DMS53 treated with DMSO at 0.1 percent for 48 hours (cell line): ENCODE measurements around the gene APOL3.
"Not testable (repeated sequence)": the region's sequence is repeated elsewhere in the genome, so short reads cannot be mapped to it uniquely, and the experiment has no call there.

ENCODE experiments used
- DNase-seq: peaks from one replicate; lab custom pipeline; 2025; ENCODE audit not compliant: unreplicated experiment; lab: John Stamatoyannopoulos, UW

Gene APOL3, protein sequence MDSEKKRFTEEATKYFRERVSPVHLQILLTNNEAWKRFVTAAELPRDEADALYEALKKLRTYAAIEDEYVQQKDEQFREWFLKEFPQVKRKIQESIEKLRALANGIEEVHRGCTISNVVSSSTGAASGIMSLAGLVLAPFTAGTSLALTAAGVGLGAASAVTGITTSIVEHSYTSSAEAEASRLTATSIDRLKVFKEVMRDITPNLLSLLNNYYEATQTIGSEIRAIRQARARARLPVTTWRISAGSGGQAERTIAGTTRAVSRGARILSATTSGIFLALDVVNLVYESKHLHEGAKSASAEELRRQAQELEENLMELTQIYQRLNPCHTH

DNA sequence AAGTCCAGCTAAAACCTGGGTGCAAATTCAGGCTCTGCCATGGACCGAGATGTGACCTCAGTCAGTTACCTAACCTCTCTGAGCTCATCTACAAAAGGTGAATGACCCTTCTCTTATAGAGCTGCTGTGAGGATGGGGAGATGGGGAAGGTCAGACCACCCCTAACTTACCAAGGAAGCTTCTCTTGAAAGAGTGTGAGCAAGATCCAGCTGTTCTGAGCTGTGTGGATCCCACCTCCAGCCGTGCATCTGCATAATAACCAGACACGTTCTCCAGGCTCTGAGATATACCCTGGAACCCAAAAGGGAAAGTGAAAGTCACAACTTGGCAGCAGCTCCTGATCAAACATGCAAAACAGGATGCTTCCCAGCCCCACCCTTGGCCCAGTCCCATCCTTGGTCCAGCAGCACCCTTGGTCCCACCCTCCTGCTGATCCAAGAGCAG, at the start of gene APOL3:
Gene APOL3, minus strand, starts transcription at position 257 of the 444 bp plus-strand sequence. CDS start 11,700 bp downstream, outside the sequence.
- DNase-seq, result no peak

DNA sequence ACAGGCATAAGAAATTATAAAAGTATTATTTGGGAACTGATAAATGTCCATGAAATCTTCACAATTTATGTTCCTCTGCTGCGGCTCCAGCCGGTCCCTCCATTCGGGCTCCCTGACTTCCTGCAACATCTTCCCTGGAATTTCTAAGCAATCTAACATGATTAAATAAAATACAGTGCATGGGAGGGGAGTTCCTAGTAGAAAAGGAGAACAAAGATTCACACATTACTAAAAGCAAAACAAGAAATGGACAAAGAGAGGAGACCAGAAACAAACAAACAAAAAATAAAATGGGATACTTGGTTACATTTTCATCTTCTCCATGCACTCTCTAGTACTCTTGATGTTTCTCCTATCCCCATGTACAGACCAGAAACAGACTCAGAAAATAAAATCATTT, 49.7 kb upstream of the APOL3 start:
- DNase-seq, result no peak

DNA sequence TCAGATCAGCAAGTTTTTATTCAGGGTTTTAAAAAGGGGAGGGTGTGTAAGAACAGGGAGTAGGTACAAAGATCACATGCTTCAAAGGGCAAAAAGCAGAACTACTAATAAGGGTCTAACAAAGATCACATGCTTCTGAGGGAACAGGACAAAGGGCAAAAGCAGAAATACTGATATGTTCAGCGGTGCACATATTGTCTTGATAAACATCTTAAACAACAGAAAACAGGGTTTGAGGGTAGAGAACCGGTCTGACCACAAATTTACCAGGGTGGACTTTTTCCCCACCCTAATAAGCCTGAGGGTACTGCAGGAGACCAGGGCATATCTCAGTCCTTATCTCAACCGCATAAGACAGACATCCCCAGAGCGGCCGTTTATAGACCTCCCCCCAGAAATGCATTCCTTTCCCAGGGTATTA, 48.9 kb upstream of the APOL3 start:
- not testable (repeated sequence) for DNase-seq

DNA sequence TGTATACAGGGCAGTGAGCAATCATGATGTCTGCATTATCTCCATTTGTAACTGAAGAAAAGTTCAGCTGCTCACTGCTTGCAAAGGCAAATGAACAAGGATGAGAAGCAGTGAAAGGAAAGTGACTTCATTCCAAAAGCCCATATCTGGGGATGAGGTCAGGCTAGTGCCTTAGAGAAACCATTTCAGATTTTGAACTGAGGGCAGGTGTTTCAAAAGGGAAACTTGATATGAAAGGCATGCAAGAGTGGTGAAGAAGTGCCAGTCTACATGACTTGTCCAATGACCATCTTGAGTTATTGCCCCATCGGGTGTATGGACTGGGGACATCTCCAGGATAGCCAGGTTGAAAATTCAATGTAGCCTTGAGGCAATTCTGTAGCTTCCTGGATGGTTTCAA, 48.4 kb upstream of the APOL3 start:
- no peak for DNase-seq

DNA sequence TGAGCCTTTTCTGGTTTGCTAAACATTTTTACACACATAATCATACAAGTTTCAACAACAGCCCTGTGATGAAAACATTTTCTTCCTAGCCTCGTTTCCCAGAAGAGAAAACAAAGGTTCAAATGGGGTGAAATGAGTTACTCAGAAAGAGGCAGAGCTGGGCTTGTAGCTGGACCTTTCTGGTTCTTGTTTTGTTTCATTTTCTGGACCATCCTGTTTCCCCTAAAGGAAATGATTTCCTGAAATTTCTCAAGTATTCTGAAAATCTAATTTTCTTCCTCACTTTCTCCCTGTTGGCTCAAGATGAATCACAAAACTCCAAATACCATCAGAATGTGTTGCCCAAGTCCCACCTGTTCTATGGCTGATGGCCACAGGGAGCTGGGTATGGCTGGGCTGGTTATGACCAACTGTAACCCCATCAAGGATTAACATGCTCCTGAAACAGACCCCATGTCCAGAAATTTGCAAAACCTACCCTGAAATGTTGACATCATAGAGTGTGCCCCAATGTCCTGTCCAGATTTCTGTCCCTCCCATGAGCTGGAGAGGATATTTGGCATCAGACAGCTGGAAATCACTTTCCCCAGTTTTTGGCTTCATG, 47.7 kb upstream of the APOL3 start:
- DNase-seq, result no peak

DNA sequence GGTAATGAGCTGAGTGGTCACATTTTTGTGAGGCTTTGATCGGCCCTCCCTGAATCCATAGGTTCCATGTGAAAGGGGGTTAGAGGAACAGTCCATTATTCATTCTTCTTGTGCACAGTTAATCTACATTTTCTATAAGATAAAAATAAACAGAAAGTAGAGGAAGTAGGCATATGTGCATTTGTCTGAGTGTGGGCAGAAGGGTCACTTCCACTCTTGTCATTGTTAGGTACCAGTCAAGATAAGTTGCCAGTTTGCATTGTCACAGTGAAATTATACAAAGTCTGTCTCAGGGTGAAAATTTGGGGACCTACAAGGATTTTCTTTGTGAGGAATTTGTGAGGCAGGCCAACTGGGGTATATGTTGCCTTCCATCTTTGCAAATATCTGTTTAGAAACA, 45.7 kb upstream of the APOL3 start:
- no peak for DNase-seq

DNA sequence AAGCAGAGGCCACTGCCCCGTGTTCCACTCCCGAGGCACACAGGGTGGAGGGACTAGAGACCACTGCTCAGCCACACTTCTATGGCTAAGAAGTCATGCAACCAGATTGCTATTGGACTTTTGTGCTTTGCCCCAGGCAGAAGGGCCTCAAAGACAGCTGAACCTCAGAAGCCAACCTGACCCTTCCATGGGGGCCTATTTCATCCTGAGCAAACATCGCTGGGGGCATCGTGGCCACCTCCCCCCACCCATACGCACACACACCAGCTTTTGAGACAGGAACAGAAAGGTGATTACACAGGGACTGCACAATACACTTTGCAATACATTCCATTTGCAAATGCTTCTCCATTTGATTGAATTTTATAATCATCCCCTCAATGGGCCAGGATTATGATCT, 45.0 kb upstream of the APOL3 start:
- not testable (repeated sequence) for DNase-seq

DNA sequence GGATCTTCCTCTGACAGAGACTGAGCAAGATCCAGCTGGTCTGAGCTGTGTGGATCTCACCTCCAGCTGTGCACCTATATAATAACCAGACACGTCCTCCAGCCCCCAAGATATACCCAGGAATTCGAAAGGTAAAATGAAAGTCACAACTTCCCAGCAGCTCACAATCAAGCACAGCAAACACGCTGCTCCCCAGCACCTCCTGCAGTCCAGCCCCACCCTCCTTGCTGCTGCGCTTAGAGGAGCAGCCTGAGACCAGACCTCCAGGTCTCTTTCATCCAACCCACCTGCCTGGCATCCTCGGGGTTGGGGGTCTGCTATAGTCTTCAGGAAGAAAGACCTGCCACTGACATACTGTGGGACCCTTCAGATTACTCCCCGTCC, 44.1 kb upstream of the APOL3 start:
- DNase-seq, result no peak

DNA sequence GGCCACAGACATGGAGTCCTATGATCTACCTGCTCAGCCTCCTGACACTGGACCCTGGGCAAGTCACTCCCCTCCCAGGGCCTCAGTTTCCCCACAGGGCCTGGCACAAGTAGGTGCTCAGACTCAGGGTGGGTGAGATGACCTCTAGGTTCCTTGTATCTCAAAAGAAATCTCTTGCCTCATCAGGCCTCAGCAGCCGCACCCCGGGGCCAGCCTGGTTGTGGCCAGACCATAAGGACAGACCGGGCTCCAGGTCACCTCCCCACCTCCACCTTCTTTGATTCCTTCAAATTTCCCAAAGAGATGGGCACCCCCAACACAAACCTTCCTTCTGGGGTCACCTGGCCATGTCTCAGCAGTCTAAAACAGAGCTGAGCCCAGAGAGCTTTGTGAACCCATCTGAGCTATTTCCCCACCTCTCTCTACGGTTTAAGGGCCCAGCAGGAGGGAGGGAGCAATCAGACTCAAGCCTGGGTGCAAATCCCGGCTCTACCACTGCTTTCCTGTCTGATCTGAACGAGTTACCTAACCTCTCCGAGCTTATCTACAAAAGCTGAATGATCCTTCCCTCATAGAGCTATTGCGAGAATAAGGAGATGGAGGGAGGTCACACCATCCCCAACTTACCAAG, 43.6 kb upstream of the APOL3 start:
- DNase-seq, result no peak

DNA sequence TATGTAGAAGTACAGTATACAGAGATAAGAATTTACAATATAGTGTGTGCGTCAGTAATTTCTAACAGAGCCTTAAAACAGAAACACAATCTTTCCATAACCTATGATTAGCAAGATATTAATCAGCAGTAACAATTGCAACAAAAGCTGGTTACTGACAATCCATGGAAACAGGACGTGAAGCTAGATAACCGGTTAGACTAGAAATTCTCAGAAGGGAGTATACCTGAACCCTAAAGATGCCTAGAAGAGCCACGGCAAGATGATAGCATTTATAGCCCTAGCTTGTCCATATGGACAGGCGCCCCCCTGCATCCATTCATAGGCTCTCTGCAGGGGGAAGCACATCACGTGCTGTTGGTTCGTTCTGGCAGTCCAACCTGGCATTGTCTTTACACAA, 42.9 kb upstream of the APOL3 start:
- not testable (repeated sequence) for DNase-seq

DNA sequence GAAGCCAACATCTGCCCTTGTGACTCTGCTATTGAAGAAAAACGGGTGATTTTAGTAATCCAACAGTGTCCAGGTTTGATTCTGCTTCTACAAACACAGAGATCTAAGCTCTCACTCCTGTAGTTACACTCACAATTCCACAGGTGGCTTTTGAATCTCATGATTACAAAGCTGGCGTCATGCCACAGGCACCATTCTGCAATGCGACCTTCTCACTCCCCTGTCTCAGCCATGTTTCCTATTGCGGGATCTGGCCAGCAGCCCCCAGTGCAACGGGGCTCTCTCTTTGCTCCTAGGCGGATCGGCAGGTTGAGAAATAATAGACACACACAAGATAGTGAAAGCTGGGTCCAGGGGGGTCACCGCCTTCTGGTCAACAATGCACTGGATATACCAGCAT, 42.4 kb upstream of the APOL3 start:
- not testable (repeated sequence) for DNase-seq

DNA sequence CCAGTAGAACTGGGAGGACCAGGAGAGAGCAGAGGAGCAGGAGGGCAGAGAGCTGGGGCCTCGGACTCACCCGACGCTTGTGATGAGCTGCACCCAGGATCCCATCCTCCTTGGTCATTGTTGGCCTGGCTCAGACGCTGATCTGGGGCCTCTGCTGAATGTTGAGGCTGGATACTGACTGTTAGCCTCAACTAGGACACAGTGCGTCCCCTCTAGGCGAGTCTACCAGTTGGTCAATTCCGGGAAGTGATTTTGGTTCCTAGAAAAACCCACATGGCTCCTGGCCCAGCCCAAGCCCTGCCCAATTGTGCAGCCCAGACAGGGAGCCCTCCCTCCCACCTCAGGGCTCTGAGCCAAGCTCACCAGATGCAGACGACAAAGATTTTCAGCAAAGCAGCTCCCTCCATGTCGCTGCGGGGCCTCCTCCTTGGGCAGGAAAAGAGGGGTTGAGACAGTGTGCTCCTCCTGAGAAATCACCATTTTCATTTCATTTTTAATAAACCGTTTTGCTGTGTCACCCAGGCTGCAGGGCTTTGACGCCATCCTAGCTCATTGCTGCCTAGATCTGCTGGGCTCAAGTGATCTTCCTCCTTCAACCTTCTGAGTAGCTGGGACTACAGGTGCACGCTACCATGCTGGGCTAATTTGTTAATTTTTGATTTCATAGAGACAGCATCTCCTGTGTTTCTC, 41.2 kb upstream of the APOL3 start, which contains the start of gene APOL4:
Gene APOL4, minus strand, starts transcription at position 180 of the 690 bp plus-strand sequence. Its CDS starts 75 bp downstream, at position 105.
- DNase-seq, result no peak

DNA sequence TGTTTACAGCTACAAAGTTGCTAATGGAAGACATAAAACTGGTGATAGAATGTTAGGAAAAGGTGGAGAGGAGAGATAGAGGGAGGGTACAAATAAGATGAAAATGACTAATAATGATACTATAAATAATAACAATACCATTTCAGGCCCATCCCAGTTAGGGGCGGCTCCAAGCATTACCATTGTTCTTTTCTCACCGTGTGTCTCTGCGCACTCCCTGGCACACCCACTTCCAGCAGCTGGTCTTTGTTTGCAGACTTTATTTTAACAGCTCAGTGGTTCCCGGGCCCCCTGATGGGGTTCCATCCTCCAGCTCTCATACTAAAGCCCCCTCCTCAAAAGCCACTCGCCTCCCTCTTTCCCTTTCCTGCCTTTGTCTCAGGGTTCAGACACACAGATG, 40.5 kb upstream of the APOL3 start:
- not testable (repeated sequence) for DNase-seq

DNA sequence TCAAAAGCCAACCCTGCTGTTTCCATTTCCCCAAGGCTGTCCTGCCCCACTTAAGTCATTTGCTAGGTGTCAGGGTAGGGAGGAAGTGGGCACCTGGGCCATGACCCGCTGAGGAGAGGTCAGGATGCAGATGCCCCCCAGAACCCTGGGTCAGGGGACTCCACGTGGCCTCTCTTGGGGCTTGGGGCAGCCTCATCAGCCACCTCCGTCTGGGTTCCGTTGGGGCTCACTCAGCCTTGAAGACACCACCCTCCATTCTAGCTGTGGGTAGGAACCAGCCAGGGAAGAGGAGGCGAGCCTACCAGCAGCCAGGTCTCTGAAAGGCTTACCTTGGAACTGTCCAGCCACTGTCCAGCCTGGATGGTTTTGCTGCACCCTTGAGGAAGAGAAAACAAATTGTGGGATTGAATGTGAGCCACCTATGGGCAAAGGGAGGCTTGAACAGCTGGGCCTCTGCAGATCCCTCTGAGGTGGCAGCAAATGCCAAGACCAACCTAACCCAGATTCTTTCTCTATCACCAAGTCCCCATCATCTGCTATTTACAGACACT, 38.5 kb upstream of the APOL3 start:
- no peak for DNase-seq

DNA sequence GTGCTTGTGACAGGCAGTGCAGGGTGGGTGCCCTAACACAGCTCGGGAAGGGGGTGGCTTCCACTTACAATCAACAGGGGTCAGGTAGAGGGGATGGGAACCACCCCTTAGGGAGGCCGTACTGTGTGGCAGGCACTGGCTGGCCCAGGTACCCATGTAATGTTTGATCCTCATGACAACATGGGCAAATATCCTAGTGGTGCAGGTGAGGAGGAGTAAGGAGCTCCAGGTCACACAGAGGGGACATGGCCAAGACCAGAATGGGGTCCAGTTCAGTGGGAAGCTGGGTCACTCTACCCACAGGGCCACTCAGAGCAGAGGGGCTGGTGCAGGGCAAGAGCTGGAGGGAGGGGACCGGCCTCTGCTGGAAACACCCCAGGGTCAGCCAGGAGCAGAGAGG, 38.0 kb upstream of the APOL3 start:
- DNase-seq, result no peak

DNA sequence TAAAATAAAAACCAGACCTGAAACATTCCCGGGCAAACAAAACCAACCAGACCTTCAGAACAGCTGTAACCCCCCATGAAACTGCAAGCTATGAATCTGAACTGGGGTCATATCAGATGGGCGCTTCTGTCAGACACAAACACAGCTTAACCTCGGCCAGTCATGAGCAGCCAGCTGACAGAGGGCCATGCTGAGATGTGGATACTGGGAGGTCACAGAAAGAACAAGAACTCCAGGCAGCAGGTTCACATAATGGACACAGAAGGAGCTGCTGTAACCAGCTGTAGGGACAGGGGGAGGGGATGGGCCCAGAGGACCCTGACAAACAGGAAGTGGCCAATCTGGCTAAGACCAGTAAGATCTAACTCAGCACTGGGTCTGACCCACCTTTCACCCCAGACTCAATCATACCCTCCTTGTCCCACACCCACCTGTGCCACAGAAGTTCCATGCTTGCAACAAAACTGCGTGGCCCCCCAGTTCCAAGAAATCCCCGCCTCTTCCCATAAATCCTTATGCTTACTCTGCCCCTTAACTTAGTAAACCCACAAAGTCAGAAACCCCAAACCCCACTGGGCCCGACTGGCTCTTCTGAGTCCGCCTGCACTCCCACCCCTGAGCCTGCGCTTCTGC, 37.1 kb upstream of the APOL3 start:
- no peak for DNase-seq

DNA sequence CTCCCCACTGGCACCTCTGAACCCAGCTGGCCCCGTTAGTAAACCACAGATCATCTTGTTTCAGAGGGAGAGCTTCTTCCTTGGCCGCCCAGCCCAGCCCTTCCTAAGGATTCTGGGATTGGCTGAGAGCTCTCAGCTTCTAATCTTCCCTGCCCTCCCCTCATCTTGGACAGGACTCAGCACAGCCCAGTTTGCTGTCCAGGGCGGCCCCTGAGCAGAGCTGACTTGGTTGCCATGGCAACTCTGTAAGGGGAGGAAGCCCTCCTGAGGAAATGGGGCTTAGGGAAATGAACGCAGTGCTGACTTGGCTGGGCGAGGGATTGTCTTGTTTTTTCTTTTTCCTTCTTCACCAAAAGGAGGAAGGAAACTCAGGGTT, 36.5 kb upstream of the APOL3 start:
- DNase-seq, result no peak

DNA sequence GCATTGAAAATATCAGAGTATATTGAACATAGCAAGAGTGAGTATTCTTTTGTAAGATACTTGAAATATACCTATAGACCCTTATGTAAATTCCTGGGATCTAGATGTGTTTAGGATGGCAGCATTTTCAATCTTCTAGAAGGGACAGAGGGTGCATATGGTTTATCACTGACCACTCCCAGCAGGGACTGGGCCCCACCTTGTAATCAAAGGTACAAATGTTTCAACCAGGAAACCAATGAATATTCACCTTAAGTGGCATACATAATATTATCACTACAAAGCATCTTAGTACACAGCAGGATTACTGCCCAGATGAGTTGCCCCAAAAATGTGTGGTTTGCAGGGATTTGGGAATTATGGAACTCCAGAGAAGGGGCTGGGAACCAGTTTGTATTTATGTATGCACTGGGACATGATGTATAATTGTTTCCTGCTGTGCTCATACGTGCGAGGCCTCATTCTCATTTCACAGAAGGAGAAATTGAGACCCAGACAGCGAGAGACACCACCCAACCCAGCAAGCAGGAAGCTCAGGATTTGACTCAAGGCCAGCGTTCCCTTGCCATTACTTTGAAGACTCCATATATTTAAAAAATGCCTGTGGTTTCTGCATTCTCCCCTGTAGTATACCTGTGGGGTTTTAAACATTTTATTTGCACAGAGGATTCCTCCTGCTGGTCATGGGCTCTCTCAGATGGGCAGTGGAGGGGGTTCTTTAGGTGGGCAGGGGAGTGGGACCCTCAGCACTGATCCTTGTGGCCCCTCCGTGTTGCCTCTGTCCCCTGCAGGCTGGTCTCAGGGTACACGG, 35.9 kb upstream of the APOL3 start:
- no peak for DNase-seq

DNA sequence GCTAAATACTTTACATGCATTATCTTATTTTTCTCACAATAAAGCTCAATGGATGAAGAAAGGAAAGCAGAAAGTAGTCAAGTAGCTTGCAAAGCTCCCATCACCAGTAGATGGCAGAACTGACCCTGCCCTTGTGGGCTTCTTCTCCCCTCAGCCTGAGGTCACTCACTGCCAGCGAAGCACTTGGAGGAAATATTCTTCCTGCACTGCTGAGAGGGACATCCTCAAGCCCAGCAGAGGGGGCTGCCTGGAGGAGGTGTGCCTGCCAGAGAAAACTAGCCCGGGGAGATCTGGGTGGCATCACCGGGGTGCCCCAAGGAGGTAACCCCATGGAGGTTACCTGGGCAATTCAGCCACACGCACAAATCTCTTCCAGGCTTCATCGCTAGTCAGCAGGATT, 34.4 kb upstream of the APOL3 start:
- DNase-seq, result no peak

DNA sequence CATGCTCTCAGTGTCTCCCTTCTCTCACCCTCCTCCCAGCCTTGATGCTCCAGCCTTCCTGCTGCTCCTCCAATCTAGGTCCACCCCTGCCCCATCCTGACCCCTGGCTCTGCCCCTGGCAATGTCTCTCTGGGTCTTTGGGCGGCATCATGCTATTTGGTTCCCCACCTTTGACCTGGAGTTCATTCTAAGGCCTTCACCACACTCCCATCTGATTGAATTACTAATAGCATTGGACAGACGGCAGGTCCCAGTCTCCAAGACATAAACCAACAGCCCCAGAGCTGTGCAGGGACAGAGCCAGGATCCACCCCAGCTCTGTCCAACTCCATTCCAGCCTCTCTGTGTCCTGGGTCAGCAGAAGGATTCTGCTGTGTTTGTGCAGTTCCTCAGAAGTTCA, 33.8 kb upstream of the APOL3 start:
- DNase-seq, result no peak
